Urinary bladder (tissue), 4 donors: ENCODE results near the gene PRDX5. TPM values are rescaled to one million over a fixed set of nuclear protein-coding genes. Genes with fewer than 3 reads are reported as not detected.

Experiments
- DNase-seq: peaks from one replicate; pipeline ENCODE4 v3.0.0-alpha.2; 2015; ENCODE audit errors: extremely low spot score
- H3K27ac ChIP-seq: one replicate; pipeline ENCODE4 v1.5.1; 2013; ENCODE audit warnings: low read depth, mild to moderate bottlenecking, moderate library complexity
- H3K36me3 ChIP-seq: one replicate; pipeline ENCODE4 v1.6.1; 2013; ENCODE audit warnings: mild to moderate bottlenecking, moderate library complexity; ENCODE audit not compliant: insufficient read depth
- H3K4me1 ChIP-seq: one replicate; pipeline ENCODE4 v1.6.1; 2013; ENCODE audit warnings: mild to moderate bottlenecking, moderate library complexity; ENCODE audit not compliant: insufficient read depth
- H3K4me3 ChIP-seq: one replicate; pipeline ENCODE4 v1.5.1; 2013; ENCODE audit warnings: low read depth, low read length
- WGBS: extraction: QIAGEN DNeasy Blood & Tissue Kit; methylation state at CpG from one replicate; pipeline ENCODE4 v1.1.7; 2013; 5-methylcytosine and 5-hydroxymethylcytosine counted together
- polyA plus RNA-seq: library from polyadenylated mRNA; stranded (reverse); fragments of 200-250 nt; gene quantifications from one replicate; pipeline ENCODE4 v1.2.3, GENCODE V29; 2013
- total RNA-seq: library from RNA; depleted of rRNA; stranded (reverse); fragments of >200 nt; gene quantifications from one replicate; pipeline ENCODE4 v1.2.3, GENCODE V29; 2014
- donor health status: healthy with polysubstance abuse.
- donor health status: healthy.

Gene PRDX5
- total and polyA plus RNA-seq, 2 donors: 69.0 to 294 TPM

DNA sequence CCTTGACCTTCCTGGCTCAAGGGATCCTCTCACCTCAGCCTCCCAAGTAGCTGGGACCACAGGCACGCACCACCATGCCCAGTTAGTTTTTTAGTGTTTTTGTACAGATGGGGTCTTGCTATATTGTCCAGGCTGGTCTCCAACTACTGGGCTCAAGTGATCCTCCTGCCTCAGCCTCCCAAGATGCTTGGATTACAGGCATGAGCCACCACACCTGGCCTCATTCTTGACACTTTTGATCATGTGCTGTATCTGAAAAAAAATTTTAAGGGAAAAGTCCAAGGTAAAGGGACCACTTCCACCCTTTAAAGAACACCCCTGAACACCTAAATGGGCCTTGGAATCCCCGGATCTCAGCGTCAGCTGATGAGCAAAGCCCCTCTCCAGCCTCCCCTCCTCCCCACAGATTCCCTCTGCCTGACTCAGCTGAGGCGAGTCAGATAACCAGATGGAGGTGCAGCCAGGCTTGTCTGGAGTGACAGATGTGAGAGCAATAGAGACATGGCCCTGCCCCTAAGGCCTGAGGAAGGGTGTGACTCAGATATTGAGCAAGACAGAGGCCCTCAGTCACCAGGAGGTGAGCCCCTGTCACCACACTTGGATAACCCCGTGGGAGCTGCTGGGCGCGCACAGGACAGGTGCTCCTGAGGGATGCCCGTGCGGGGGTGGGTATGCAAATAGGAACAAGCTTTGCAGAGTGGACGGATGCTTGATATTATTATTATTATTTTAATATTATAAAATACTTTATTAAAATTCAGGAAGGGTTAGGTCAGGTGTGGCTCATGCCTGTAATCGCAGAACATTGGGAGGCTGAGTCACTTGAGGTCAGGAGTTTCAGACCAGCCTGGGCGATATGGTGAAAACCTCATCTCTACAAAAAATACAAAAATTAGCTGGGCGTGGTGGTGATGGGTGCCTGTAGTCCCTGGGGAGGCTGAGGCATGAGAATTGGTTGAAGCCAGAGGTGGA lies 17.1 kb downstream of the PRDX5 start:
- 69% methylated on average over 13 of the region's 13 CpGs for WGBS
- H3K4me1 ChIP-seq: peaks cover 2% of the 10 kb centered on the region
- H3K27ac ChIP-seq: no peak overlapping the region
- H3K4me3 ChIP-seq: no peak overlapping the region
- no peaks in the 10 kb centered on the region for H3K36me3 ChIP-seq
- DNase-seq: no peak

DNA sequence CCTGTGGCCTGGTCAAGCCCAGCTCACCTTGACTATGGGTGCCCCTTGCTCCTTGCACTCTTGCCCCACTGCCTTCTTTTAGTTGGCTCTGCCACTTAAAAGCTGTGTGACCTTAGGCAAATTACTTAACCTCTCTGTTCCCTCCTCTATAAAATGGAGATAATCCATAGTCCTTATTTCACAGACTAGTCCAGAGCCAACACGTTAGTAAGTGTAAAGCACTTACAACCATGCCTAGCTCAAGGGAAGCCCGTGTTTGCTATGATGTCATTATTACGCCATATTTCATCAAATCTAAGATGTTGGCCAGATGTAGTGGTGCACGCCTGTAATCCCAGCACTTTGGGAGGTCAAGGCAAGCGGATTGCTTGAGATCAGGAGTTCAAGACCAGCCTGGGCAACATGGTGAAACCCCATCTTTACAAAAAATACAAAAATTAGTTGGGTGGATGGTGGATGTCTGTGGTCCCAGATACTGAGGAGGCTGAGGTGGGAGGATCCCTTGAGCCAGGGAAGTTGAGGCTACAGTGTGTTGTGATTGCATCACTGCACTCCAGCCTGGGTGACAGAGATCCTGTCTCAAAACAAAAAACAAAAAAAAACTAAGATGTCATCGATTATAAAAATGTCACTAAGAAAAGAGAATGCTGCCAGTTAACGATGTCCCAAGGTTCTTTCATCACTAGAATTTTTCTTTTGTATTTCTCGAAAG lies 19.8 kb downstream of the PRDX5 start:
- Histone ChIP-seq H3K4me1 (peaks cover 3% of the 10 kb centered on the region), H3K36me3 (no peaks in the 10 kb centered on the region), H3K4me3 (no peak overlapping the region), H3K27ac (no peak overlapping the region)
- WGBS: 72% methylated on average over 8 of the region's 8 CpGs
- DNase-seq: no peak

DNA sequence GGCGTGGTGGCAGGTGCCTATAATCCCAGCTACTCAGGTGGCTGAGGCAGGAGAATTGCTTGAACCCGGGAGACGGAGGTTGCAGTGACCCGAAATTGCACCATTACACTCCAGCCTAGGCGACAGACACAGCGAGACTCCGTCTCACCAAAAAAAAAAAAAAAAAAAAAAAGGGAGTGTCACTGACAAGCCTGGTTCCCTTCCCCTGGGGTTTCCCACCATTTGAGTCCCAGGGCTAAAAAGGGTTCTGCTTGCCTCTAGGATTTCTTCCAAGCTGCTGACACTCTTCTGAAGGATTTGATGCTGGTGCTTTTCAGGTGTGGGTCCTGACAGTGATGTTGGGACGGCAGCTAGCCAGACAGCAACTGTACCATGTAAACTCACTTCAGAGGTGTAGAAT lies 20.8 kb downstream of the PRDX5 start:
- WGBS: 86% methylated on average over 8 of the region's 8 CpGs

DNA sequence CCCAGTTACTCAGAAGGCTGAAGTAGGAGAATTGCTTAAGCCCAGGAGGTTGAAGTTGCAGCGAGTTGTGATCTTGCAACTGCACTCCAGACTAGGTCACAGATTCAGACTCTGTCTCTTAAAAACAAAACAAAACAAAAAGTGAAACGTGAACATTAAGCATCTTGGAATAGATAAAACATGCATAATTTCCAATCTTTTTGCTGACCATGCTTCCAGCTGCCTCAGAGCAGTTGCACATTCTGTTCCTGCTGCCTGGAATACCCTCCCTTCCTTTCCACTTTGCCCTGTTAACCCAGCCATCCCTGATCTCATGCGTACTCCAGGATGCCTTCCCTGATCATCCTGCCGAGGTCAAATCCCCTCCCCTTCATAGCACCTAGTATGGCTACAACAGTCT lies 21.4 kb downstream of the PRDX5 start:
- no peak for DNase-seq
- H3K27ac ChIP-seq: no peak overlapping the region
- 71% methylated on average over 4 of the region's 4 CpGs for WGBS

More for the DNA sequence above, 20.8 kb downstream of the PRDX5 start:
- Histone ChIP-seq H3K36me3 (no peaks in the 10 kb centered on the region), H3K4me1 (peaks cover 3% of the 10 kb centered on the region), H3K4me3 (no peak overlapping the region), H3K27ac (no peak overlapping the region)
- no peak for DNase-seq

DNA sequence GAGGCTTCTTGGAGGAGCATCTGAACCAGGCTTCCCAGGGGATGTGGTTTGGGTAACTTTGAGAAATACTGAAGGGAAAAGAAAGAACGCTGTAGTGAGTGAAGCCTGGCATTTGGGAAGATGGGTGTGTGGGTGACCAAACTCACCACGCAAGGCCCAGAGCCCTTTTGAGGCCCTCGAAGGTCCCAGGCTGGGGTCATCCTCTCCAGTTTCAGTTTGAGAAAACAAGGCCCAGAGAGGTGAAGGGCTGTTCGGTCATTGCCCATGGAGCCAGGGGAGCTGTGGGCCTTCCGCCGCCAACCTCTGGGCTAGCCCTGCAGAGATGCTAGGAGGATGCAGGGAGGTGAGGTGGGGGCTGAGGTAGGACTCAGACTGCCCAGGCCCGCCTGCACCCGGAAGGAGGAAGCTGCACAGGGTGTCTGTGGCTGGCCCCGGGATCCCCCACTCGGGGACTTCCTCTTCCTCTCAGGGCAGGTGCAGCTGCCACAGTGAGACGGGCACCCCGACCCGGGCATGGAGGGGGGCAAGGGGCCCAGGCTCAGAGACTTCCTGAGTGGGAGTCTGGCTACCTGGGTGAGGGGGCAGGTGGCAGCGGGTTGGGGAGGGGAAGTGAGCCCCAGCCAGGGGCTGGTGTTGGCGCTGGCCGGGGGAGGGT lies 22.0 kb downstream of the PRDX5 start, which contains the start of gene CCDC88B:
TSS of gene CCDC88B (plus strand) at position 451 of the 655 bp plus-strand sequence. CDS start at position 514, 63 bp downstream.
- H3K36me3 ChIP-seq: no peaks in the 10 kb centered on the region
- H3K4me1 ChIP-seq: peaks cover 3% of the 10 kb centered on the region
- DNase-seq: no peak
- H3K4me3 ChIP-seq: peak within 1 kb of the TSS; percentile 9
- no peak within 1 kb of the TSS for H3K27ac ChIP-seq
- WGBS: 77% methylated on average over 16 of the region's 16 CpGs

More for the DNA sequence above, 21.4 kb downstream of the PRDX5 start:
- H3K36me3 ChIP-seq: no peaks in the 10 kb centered on the region
- H3K4me1 ChIP-seq: peaks cover 3% of the 10 kb centered on the region
- no peak overlapping the region for H3K4me3 ChIP-seq

DNA sequence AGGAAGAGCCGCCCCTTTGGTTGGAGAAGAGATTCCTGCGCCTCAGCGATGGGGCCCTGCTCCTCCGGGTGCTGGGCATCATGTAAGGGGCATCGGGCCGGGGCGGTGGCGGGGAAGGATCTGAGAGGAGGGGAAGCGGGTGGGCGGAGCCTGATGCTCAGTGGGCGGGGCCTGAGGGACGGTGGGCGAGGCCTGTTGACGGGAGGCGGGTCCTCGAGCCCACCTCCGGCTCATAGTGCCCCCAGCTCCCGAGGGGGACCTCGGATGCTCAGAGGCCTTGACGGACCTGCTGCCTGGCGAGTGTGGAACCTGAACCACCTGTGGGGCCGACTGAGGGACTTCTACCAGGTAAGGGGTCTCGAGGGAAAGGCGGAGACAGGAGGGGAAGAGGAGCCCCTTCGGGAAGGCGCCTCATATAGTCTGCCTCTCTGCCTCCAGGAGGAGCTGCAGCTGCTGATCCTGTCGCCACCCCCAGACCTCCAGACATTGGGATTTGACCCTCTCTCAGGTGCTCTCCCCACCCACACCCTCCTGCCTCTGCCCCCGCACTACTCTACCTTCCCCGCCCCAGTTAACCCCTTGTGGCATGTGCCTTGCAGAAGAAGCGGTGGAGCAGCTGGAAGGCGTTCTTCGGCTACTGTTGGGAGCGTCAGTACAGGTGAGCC lies 22.9 kb downstream of the PRDX5 start:
- 36% methylated on average over 33 of the region's 33 CpGs for WGBS
- peaks cover 3% of the 10 kb centered on the region for H3K4me1 ChIP-seq
- no peaks in the 10 kb centered on the region for H3K36me3 ChIP-seq
- H3K4me3 ChIP-seq: peak overlapping the region; percentile 9
- no peak for DNase-seq
- no peak overlapping the region for H3K27ac ChIP-seq

DNA sequence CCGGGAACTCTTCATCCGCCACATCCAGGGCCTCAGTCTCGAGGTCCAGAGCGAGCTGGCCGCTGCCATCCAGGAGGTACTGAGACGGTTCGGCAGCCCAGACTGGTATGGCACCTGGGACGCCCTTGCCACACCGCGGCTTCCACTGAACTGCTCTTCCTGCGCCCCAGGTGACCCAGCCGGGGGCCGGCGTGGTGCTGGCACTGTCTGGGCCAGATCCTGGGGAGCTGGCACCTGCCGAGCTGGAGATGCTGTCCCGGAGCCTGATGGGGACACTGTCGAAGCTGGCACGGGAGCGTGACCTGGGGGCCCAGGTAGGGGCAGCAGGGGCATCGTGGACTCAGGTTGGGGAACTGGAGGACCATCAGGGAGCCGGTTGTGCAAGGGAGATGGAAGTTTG lies 23.5 kb downstream of the PRDX5 start:
- peaks cover 3% of the 10 kb centered on the region for H3K4me1 ChIP-seq
- H3K36me3 ChIP-seq: no peaks in the 10 kb centered on the region
- WGBS: 86% methylated on average over 21 of the region's 21 CpGs
- no peak overlapping the region for H3K4me3 ChIP-seq
- no peak overlapping the region for H3K27ac ChIP-seq
- DNase-seq: no peak

DNA sequence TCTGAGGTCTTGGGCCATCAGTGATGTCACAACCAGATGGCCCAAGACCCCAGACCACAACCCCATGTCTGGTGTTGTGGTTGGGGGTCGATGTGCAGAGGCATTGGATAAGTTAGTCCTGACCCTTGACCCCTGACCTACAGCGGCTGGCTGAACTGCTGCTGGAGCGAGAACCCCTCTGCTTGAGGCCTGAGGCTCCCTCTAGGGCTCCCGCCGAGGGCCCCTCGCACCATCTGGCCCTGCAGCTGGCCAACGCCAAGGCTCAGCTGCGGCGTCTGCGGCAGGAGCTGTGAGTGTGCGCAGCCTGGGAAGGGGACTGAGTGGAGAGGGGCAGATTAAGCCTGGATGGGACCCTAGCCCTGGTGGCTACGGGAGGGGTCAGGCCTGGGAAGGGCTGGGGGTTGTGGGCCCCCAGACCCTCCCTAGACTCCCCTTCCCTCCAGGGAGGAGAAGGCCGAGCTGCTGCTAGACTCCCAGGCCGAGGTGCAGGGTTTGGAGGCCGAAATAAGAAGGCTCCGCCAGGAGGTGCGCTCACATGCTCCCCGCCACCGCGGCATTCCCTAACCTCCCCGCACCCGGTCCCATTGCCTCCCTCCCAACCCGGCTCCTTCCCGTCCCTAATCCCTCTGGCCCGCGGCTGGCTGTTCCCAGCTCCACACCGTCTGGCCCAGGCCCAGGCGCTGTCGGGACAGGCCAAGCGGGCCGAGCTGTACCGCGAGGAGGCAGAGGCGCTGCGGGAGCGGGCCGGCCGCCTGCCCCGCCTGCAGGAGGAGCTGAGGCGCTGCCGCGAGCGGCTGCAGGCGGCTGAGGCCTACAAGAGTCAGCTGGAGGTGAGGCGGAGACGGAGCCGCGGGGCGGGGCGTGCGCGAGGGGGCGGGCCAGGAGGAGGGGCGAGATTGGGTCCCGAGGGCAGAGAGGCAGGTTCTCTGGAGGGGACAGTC lies 24.2 kb downstream of the PRDX5 start:
- no peak for DNase-seq
- Histone ChIP-seq H3K27ac (peak overlapping the region; percentile 13), H3K36me3 (no peaks in the 10 kb centered on the region), H3K4me3 (peak overlapping the region; percentile 11), H3K4me1 (peaks cover 3% of the 10 kb centered on the region)
- WGBS: 16% methylated on average over 55 of the region's 55 CpGs

DNA sequence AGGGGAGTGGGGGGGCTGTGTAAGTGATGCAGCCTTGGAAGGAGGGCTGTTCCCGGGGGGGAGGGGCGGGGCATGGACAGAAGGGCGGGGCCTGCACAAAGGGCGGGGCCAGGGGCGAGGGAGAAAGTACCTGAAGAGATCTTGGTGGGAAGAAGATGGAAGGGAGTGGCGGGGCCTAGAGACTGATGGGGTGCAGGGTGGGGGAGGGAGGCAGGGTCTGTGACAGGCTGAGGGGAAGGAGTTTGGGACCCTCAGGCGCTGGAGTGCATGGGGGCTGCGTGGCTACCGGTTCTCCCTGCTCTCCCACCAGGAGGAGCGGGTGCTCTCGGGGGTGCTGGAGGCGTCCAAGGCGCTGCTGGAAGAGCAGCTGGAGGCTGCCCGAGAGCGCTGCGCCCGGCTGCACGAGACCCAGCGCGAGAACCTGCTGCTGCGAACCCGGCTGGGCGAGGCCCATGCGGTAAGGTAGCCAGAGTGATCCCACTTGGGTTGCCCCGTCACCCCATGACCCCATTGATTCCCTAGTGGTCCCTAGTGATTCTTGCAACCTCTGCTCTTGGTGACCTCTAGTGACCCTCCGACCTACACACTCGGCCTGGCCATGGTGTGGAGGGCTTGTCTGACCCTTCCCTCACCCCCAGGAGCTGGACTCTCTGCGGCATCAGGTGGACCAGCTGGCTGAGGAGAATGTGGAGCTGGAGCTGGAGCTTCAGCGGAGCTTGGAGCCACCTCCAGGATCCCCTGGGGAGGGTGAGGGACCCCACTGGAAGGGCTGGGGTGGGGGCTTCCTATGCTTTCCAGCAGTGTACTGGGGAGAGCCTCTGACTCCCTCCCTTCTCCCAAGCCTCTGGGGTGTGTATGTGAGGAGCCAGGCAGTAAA lies 25.2 kb downstream of the PRDX5 start:
- no peak for DNase-seq
- H3K27ac ChIP-seq: no peak overlapping the region
- no peaks in the 10 kb centered on the region for H3K36me3 ChIP-seq
- WGBS: 61% methylated on average over 29 of the region's 29 CpGs
- H3K4me3 ChIP-seq: peak overlapping the region; percentile 11
- peaks cover 3% of the 10 kb centered on the region for H3K4me1 ChIP-seq

DNA sequence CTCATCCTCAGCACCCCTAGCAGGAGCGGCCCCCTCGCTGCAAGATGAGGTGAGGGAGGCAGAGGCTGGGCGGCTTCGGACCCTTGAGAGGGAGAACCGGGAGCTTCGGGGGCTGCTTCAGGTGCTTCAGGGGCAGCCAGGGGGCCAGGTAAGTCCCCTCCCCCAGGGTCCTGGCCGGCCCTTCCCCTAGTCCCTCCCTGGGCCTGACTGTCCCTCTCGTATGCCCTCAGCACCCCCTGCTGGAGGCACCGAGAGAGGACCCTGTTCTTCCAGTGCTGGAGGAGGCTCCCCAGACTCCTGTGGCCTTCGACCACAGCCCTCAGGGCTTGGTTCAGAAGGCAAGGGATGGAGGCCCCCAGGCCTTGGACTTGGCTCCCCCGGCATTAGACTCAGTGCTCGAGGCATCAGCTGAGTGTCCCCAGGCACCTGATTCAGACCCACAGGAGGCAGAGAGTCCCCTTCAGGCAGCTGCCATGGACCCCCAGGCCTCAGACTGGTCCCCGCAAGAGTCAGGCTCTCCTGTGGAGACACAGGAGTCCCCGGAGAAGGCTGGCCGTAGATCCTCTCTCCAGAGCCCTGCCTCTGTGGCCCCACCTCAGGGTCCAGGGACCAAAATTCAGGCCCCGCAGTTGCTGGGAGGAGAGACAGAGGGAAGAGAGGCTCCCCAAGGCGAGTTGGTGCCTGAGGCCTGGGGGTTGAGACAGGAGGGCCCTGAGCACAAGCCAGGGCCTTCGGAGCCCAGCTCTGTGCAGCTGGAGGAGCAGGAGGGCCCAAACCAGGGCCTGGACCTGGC lies 26.0 kb downstream of the PRDX5 start:
- H3K4me1 ChIP-seq: peaks cover 3% of the 10 kb centered on the region
- no peak overlapping the region for H3K27ac ChIP-seq
- DNase-seq: no peak
- 85% methylated on average over 18 of the region's 18 CpGs for WGBS
- no peak overlapping the region for H3K4me3 ChIP-seq
- no peaks in the 10 kb centered on the region for H3K36me3 ChIP-seq

DNA sequence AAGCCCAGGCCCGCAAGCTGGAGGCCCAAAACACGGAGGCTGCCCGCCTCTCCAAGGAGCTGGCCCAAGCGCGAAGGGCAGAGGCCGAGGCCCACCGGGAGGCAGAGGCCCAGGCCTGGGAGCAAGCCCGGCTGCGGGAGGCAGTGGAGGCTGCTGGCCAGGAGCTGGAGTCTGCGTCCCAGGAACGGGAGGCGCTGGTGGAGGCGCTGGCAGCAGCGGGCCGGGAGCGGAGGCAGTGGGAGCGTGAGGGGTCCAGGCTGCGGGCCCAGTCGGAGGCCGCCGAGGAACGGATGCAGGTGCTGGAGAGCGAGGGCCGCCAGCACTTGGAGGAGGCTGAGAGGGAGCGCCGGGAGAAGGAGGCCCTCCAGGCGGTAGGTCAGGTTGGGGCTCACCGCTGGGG lies 26.9 kb downstream of the PRDX5 start:
- peaks cover 3% of the 10 kb centered on the region for H3K4me1 ChIP-seq
- no peak overlapping the region for H3K4me3 ChIP-seq
- no peak for DNase-seq
- H3K27ac ChIP-seq: no peak overlapping the region
- WGBS: 92% methylated on average over 28 of the region's 28 CpGs
- no peaks in the 10 kb centered on the region for H3K36me3 ChIP-seq
